HEK293 (cell line): ENCODE data around the gene MRPL14.

Experiments
- CTCF ChIA-PET: fragments of 350-600 bp; formaldehyde crosslinking; extraction: SDS; loops from one replicate; lab custom pipeline; 2021; ENCODE audit warnings: antibody characterized with exemption; lab: Yijun Ruan, JAX
- POLR2A ChIA-PET: fragments of 300-600 bp; formaldehyde crosslinking; extraction: SDS; loops from one replicate; lab custom pipeline; 2020; ENCODE audit warnings: antibody characterized with exemption, inconsistent platforms; lab: Yijun Ruan, JAX
- H3K27ac ChIP-seq: fragments of 200-500 bp; sonication (Bioruptor generic); 2 replicates; pipeline ENCODE4 v1.5.1; 2014; ENCODE audit warnings: low read depth, low read length, control low read depth, inconsistent platforms; ENCODE audit errors: extremely low read depth
- H3K36me3 ChIP-seq, 2 experiments: fragments of 200-500 bp in 1 of 2; sonication (Bioruptor generic) in 1 of 2; 1 replicate in 1 of 2; 2 replicates in 1 of 2; pipeline ENCODE4 v1.5.1; 2014 to 2017; ENCODE audit warnings: inconsistent platforms in 2 of 2, low read length in 2 of 2; ENCODE audit not compliant: control insufficient read depth in 2 of 2, insufficient read depth in 1 of 2
- H3K4me1 ChIP-seq: fragments of 200-500 bp; sonication (Bioruptor generic); 2 replicates; pipeline ENCODE4 v1.5.1; 2014; ENCODE audit warnings: mild to moderate bottlenecking, low read length, inconsistent platforms; ENCODE audit not compliant: control insufficient read depth, insufficient read depth
- H3K4me3 ChIP-seq: 2 replicates; pipeline ENCODE4 v1.5.1; 2011; ENCODE audit warnings: low read depth, mild to moderate bottlenecking, control low read depth, low read length, moderate library complexity
- H3K9me3 ChIP-seq: fragments of 200-500 bp; sonication (Bioruptor generic); 2 replicates; pipeline ENCODE4 v1.5.1; 2014; ENCODE audit warnings: low read depth, low read length, inconsistent platforms; ENCODE audit not compliant: control insufficient read depth, insufficient read depth
- BCL11B ChIP-seq: fragments of 450-650 bp; formaldehyde crosslinking; IDR thresholded peaks from 2 replicates; pipeline ENCODE4 v1.5.1; 2016; ENCODE audit warnings: low read depth, missing biosample characterization, missing genetic modification characterization
- BCL6B ChIP-seq: fragments of 450-650 bp; formaldehyde crosslinking; IDR thresholded peaks from 2 replicates; pipeline ENCODE4 v1.5.1; 2017; ENCODE audit warnings: missing biosample characterization, missing genetic modification characterization
- EGR2 ChIP-seq: fragments of 450-650 bp; formaldehyde crosslinking; IDR thresholded peaks from 2 replicates; pipeline ENCODE4 v1.5.1; 2016; ENCODE audit warnings: low read depth, missing biosample characterization, missing genetic modification characterization
- OSR2 ChIP-seq: fragments of 450-650 bp; formaldehyde crosslinking; IDR thresholded peaks from 2 replicates; pipeline ENCODE4 v1.5.1; 2016; ENCODE audit warnings: missing biosample characterization, missing genetic modification characterization
- PRDM1 ChIP-seq: fragments of 450-650 bp; formaldehyde crosslinking; IDR thresholded peaks from 2 replicates; pipeline ENCODE4; 2016; ENCODE audit warnings: missing biosample characterization, missing genetic modification characterization
- TRIM28 ChIP-seq: IDR thresholded peaks from 2 replicates; pipeline ENCODE4 v1.6.1; 2011; ENCODE audit warnings: low read length, control low read depth, borderline replicate concordance
- ZBTB20 ChIP-seq: fragments of 450-650 bp; formaldehyde crosslinking; IDR thresholded peaks from 2 replicates; pipeline ENCODE4 v1.5.1; 2016; ENCODE audit warnings: missing biosample characterization, missing genetic modification characterization
- ZFHX2 ChIP-seq: fragments of 450-650 bp; formaldehyde crosslinking; conservative IDR thresholded peaks from 2 replicates; pipeline ENCODE4 v1.5.1; 2016; ENCODE audit warnings: missing biosample characterization, missing genetic modification characterization
- ZNF121 ChIP-seq: fragments of 450-650 bp; formaldehyde crosslinking; IDR thresholded peaks from 2 replicates; pipeline ENCODE4 v1.5.1; 2016; ENCODE audit warnings: missing biosample characterization, missing genetic modification characterization
- ZNF133 ChIP-seq: fragments of 450-650 bp; formaldehyde crosslinking; IDR thresholded peaks from 2 replicates; pipeline ENCODE4 v1.5.1; 2016; ENCODE audit warnings: missing biosample characterization, missing genetic modification characterization
- ZNF175 ChIP-seq: fragments of 450-650 bp; formaldehyde crosslinking; IDR thresholded peaks from 2 replicates; pipeline ENCODE4 v1.5.1; 2016; ENCODE audit warnings: missing biosample characterization, missing genetic modification characterization
- ZNF211 ChIP-seq: fragments of 450-650 bp; formaldehyde crosslinking; IDR thresholded peaks from 2 replicates; pipeline ENCODE4 v1.5.1; 2016; ENCODE audit warnings: low read depth, missing biosample characterization, missing genetic modification characterization
- ZNF24 ChIP-seq: fragments of 450-650 bp; formaldehyde crosslinking; IDR thresholded peaks from 2 replicates; pipeline ENCODE4 v1.5.1; 2016; ENCODE audit warnings: missing biosample characterization, missing genetic modification characterization
- ZNF433 ChIP-seq: fragments of 450-650 bp; formaldehyde crosslinking; IDR thresholded peaks from 2 replicates; pipeline ENCODE4 v1.5.1; 2016; ENCODE audit warnings: missing biosample characterization, missing genetic modification characterization, low read depth
- ZNF544 ChIP-seq: fragments of 450-650 bp; formaldehyde crosslinking; IDR thresholded peaks from 2 replicates; pipeline ENCODE4 v1.5.0; 2017; ENCODE audit warnings: missing biosample characterization, missing genetic modification characterization
- ZNF596 ChIP-seq: fragments of 450-650 bp; IDR thresholded peaks from 2 replicates; pipeline ENCODE4 v1.5.0; 2018; ENCODE audit warnings: missing biosample characterization, mild to moderate bottlenecking, missing genetic modification characterization, moderate library complexity
- ZNF768 ChIP-seq: fragments of 450-650 bp; formaldehyde crosslinking; IDR thresholded peaks from 2 replicates; pipeline ENCODE4 v1.5.1; 2018; ENCODE audit warnings: missing biosample characterization, mild to moderate bottlenecking, missing genetic modification characterization
- ZNF791 ChIP-seq: fragments of 450-650 bp; formaldehyde crosslinking; IDR thresholded peaks from 2 replicates; pipeline ENCODE4 v1.5.1; 2016; ENCODE audit warnings: missing biosample characterization, missing genetic modification characterization
- ZNF843 ChIP-seq: fragments of 450-650 bp; formaldehyde crosslinking; IDR thresholded peaks from 2 replicates; pipeline ENCODE4 v1.5.1; 2016; ENCODE audit warnings: missing biosample characterization, missing genetic modification characterization
- ZSCAN16 ChIP-seq: fragments of 450-650 bp; formaldehyde crosslinking; IDR thresholded peaks from 2 replicates; pipeline ENCODE4 v1.5.1; 2016; ENCODE audit warnings: missing biosample characterization, missing genetic modification characterization
- TF ChIP-seq, protein P1 (sequence below): fragments of 450-650 bp; formaldehyde crosslinking; IDR thresholded peaks from 2 replicates; pipeline ENCODE4 v1.5.1; 2017; ENCODE audit warnings: missing biosample characterization, missing genetic modification characterization

The MRPL14 gene

DNA sequence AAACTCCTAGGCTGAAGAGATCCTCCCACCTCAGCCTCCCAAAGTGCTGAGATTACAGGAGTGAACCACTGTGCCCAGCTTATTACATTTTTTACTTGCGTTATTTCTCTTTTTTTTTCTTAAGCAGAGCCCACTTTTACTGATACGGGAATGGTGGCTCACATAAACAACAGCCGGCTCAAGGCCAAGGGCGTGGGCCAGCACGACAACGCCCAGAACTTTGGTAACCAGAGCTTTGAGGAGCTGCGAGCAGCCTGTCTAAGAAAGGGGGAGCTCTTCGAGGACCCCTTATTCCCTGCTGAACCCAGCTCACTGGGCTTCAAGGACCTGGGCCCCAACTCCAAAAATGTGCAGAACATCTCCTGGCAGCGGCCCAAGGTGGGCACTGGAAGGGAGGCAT lies 41.9 kb upstream of the MRPL14 start:
- ChIA-PET CTCF (interaction anchor here (0.7 to 2.8 kb wide), 7 partner anchors 11 to 88 kb away, joined by 3 to 13 read pairs (median 4); partner anchors contain the start of genes CAPN11 and SLC29A1), POLR2A (interaction anchor here (0.9 to 1.8 kb wide), 2 partner anchors 78 to 87 kb away, joined by 3 to 4 read pairs; partner anchors contain the start of gene HSP90AB1)

DNA sequence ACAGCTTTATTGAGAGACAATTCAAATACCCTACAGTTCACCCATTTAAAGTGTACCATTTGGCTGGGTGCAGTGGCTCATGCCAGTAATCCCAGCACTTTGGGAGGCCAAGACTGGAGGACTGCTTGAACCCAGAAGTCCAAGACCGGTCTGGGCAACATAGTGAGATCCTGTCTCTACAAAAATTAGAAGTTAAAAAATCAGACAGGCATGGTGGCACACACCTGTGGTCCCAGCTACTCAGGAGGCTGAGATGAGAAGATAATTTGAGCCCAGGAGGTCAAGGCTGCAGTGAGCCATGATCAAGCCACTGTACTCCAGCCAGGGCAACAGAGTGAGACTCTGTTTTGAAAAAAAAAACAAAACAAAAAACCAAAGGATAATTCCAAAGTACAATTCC lies 40.3 kb upstream of the MRPL14 start:
- no peak overlapping the region for H3K27ac ChIP-seq
- POLR2A ChIA-PET: no interaction called here
- H3K36me3 ChIP-seq: no peaks in the 10 kb centered on the region
- H3K4me1 ChIP-seq: no peaks in the 10 kb centered on the region
- H3K4me3 ChIP-seq: no peak overlapping the region
- H3K9me3 ChIP-seq: no peaks in the 10 kb centered on the region
- TF ChIP-seq ZNF596 (no peak), ZNF121 (tag by site-specific recombination) (peak; percentile 77)
- TF ChIP-seq, all 188 proteins: peak for 1
- CTCF ChIA-PET: interaction anchor here (0.6 to 2.8 kb wide), 5 partner anchors 8 to 151 kb away, joined by 3 to 13 read pairs (median 4); no protein-coding TSS in a partner anchor

More for the DNA sequence above, 41.9 kb upstream of the MRPL14 start:
- Histone ChIP-seq H3K4me3 (no peak overlapping the region), H3K27ac (no peak overlapping the region), H3K36me3 (no peaks in the 10 kb centered on the region), H3K9me3 (no peaks in the 10 kb centered on the region), H3K4me1 (no peaks in the 10 kb centered on the region)
- TF ChIP-seq TRIM28 (no peak), ZNF791 (tag by site-specific recombination) (no peak), BCL6B (tag by site-specific recombination) (no peak)

DNA sequence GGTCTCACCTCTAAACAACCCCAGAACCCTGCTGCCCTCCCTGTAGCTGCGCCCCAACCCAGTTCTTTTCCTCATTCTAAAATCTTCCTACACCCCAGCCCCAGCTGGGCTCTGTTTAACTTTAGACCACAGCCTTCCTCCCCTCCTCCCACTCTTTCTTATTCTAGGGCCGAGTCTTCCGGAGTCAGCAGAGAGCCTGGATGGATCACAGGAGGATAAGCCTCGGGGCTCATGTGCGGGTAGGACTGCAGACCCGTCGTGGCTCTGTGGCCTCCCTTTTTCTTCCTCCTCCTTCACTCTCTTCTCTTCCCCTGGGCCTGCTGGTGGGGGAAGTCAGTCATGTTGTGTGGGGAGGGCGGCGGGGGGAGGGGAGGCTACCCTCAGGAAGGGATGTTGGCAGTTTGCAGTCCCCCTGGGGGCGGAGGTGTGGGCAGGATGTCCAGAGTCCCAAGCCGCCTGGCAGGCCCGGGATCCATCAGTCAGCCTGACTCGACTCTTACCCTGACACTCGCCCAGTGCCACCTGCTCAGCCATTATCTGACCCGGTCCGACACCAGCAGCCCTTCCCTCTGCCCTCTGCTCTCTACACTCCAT lies 39.4 kb upstream of the MRPL14 start:
- POLR2A ChIA-PET: interaction anchor here (1.7 kb wide), 1 partner anchor 80 kb away, joined by 5 read pairs; the partner anchor contains the start of gene HSP90AB1
- Histone ChIP-seq H3K27ac (no peak overlapping the region), H3K9me3 (no peaks in the 10 kb centered on the region), H3K4me3 (no peak overlapping the region), H3K4me1 (peaks cover 5% of the 10 kb centered on the region; the same call in 1 of the 2 replicates), H3K36me3 (no peaks in the 10 kb centered on the region)
- CTCF ChIA-PET: interaction anchor here (0.9 to 2.8 kb wide), 6 partner anchors 9 to 102 kb away, joined by 3 to 13 read pairs (median 4); no protein-coding TSS in a partner anchor
- TF ChIP-seq OSR2: no peak
- TF ChIP-seq ZNF544 (tag by site-specific recombination): no peak
- TF ChIP-seq ZNF843 (tag by site-specific recombination): no peak
- TF ChIP-seq ZNF24 (tag by site-specific recombination): no peak
- TF ChIP-seq ZNF133 (tag by site-specific recombination): no peak
- TF ChIP-seq ZNF175 (tag by site-specific recombination): no peak
- TF ChIP-seq ZNF211 (tag by site-specific recombination): no peak
- TF ChIP-seq ZNF433 (tag by site-specific recombination): no peak
- TF ChIP-seq ZSCAN16: no peak
- TF ChIP-seq PRDM1 (tag by site-specific recombination): no peak
- TF ChIP-seq, protein P1, sequence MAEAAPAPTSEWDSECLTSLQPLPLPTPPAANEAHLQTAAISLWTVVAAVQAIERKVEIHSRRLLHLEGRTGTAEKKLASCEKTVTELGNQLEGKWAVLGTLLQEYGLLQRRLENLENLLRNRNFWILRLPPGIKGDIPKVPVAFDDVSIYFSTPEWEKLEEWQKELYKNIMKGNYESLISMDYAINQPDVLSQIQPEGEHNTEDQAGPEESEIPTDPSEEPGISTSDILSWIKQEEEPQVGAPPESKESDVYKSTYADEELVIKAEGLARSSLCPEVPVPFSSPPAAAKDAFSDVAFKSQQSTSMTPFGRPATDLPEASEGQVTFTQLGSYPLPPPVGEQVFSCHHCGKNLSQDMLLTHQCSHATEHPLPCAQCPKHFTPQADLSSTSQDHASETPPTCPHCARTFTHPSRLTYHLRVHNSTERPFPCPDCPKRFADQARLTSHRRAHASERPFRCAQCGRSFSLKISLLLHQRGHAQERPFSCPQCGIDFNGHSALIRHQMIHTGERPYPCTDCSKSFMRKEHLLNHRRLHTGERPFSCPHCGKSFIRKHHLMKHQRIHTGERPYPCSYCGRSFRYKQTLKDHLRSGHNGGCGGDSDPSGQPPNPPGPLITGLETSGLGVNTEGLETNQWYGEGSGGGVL: 0 out of 2 replicates have a peak, but pooled peaks have one; percentile 14
- no peak for TF ChIP-seq ZNF768
- peak; percentile 48 for TF ChIP-seq ZFHX2 (tag by site-specific recombination)
- TF ChIP-seq ZBTB20 (tag by site-specific recombination): no peak
- TF ChIP-seq BCL11B (tag by site-specific recombination): no peak
- TF ChIP-seq EGR2 (tag by site-specific recombination): peak; percentile 78
